ENCODE measurements around the gene GCSAM. TPM values are rescaled to one million over a fixed set of nuclear protein-coding genes. Genes with fewer than 3 reads are reported as not detected.

GCSAM gene
- polyA plus RNA-seq, 1 donor from 2014 or later: 34.0 TPM

- no peak overlapping the region for H3K4me3 Mint-ChIP-seq
- H3K9me3 Mint-ChIP-seq: no peaks in the 10 kb centered on the region
- H3K27ac Mint-ChIP-seq: no peak overlapping the region
- H3K36me3 Mint-ChIP-seq: peaks cover 8% of the 10 kb centered on the region
- H3K27me3 Mint-ChIP-seq: no peaks in the 10 kb centered on the region
- peaks cover 52 to 64% (median 55%) of the 10 kb centered on the region in 3 donors for H3K4me1 Mint-ChIP-seq
Observed at GRCh38 chr3:112122870-112123269, 10.2 kb downstream of the GCSAM start.

GRCh38 chr3:112121577-112122547 is 11.2 kb downstream of the GCSAM start:
- Mint-ChIP-seq H3K27me3 (no peaks in the 10 kb centered on the region), H3K4me3 (peak overlapping the region in 2 of 4 donors; percentile 29), H3K4me1 (peaks cover 54 to 63% (median 56%) of the 10 kb centered on the region in 3 donors), H3K9me3 (no peaks in the 10 kb centered on the region), H3K27ac (peak overlapping the region in 1 of 3 donors; percentile 59), H3K36me3 (peaks cover 8% of the 10 kb centered on the region)

DNA sequence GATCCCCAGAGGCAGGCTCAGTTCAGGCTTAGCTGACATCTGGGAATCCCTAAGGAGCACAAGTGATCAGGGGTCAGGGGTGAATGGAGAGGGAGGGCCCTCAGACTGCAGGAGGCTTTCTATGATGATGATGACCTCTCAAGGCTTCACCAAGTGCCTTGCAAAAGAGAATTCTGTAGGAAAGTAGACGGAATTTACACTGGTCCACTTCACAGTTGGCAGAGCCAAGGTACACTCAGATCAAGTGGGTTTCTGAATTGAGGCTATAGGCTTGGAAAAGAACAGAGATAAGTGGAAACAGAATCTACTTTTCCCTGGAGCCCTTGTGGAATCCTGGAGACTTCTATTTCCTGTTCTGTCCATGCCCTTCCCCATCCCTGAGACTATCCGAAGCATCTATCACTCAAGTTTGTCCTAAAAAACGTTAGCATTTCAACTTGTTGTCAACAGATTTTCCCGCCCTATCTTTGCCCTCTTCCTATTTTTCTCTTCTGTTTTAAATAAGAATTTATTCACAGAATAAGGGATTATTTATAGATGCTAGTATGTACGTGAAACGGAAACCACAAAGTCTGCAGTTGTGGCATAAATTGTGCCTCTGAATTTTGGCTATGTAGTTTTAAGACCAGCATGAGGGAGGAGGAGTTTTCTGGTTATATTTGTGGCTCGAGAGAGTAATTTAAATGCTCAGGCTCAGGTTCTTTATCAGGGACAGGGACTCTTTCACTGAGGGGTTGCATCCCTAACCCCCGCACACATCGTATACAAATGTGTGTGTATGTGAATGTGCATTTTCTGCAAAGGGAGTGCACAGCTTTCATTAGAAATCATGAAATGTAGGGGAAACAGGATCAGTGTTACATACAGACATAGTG is 12.8 kb downstream of the GCSAM start:
- Mint-ChIP-seq H3K9me3 (no peaks in the 10 kb centered on the region), H3K36me3 (peaks cover 8% of the 10 kb centered on the region), H3K4me1 (peaks cover 57 to 61% (median 60%) of the 10 kb centered on the region in 3 donors), H3K4me3 (peak overlapping the region; percentile 40 to 89 (median 70)), H3K27me3 (no peaks in the 10 kb centered on the region), H3K27ac (peak overlapping the region; percentile 60 to 89 (median 87))

GRCh38 chr3:112117841-112118571 is 15.0 kb downstream of the GCSAM start:
- Mint-ChIP-seq H3K27me3 (no peaks in the 10 kb centered on the region), H3K36me3 (peaks cover 3% of the 10 kb centered on the region), H3K4me1 (peaks cover 63 to 73% (median 69%) of the 10 kb centered on the region in 3 donors), H3K27ac (peak overlapping the region; percentile 60 to 91 (median 89)), H3K4me3 (peak overlapping the region in 3 of 4 donors; percentile 65 to 88 (median 76)), H3K9me3 (no peaks in the 10 kb centered on the region)

GRCh38 chr3:112117415-112117814 is 15.6 kb downstream of the GCSAM start:
- H3K27me3 Mint-ChIP-seq: no peaks in the 10 kb centered on the region
- H3K4me1 Mint-ChIP-seq: peaks cover 64 to 73% (median 68%) of the 10 kb centered on the region in 3 donors
- no peaks in the 10 kb centered on the region for H3K9me3 Mint-ChIP-seq
- H3K36me3 Mint-ChIP-seq: no peaks in the 10 kb centered on the region
- peak overlapping the region in 3 of 4 donors; percentile 76 to 88 (median 84) for H3K4me3 Mint-ChIP-seq
- H3K27ac Mint-ChIP-seq: peak overlapping the region; percentile 60 to 91 (median 89)

- Mint-ChIP-seq H3K4me1 (peaks cover 61 to 71% (median 67%) of the 10 kb centered on the region in 3 donors), H3K9me3 (no peaks in the 10 kb centered on the region), H3K27ac (peak overlapping the region in 2 of 3 donors; percentile 13 to 28), H3K36me3 (no peaks in the 10 kb centered on the region), H3K4me3 (peak overlapping the region; percentile 21 to 85 (median 74)), H3K27me3 (no peaks in the 10 kb centered on the region)
Observed at GRCh38 chr3:112116748-112117186, 16.3 kb downstream of the GCSAM start.

GRCh38 chr3:112115806-112116383 is 17.2 kb downstream of the GCSAM start:
- peak overlapping the region in 2 of 3 donors; percentile 49 to 94 for H3K27ac Mint-ChIP-seq
- H3K4me3 Mint-ChIP-seq: peak overlapping the region in 3 of 4 donors; percentile 8 to 85 (median 84)
- H3K9me3 Mint-ChIP-seq: no peaks in the 10 kb centered on the region
- peaks cover 55 to 66% (median 65%) of the 10 kb centered on the region in 3 donors for H3K4me1 Mint-ChIP-seq
- H3K27me3 Mint-ChIP-seq: no peaks in the 10 kb centered on the region
- H3K36me3 Mint-ChIP-seq: no peaks in the 10 kb centered on the region

DNA sequence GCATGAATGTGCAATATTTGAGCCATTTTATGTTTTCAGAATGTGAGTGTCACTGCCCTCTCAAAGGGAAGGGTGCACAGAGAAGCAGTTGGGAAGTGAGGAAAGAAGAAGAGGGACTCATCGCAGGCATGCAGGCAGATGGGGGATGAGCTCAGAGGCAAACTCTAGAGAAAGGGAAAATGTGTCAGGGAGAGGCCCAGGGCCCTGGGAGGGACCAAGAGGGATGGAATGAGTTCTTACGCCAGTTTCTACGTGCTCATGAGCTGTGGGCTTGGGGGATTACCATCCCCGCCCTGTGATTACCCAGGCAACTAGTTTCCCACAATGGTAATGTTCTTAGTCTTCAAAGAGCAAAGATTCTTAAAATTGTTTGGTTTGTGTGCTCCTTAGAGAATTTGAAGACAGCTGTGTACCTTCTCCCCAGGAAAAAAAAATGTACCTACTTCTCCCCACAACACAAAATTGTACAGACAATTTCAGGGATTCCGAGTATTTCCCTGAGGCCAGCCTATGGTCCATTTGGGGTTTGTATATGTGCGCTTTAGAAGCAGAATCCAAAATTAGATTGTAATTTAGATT is 17.8 kb downstream of the GCSAM start:
- Mint-ChIP-seq H3K27ac (peak overlapping the region in 2 of 3 donors; percentile 49 to 94), H3K4me3 (peak overlapping the region in 2 of 4 donors; percentile 23 to 84), H3K36me3 (no peaks in the 10 kb centered on the region), H3K27me3 (no peaks in the 10 kb centered on the region), H3K4me1 (peaks cover 51 to 62% (median 61%) of the 10 kb centered on the region in 3 donors), H3K9me3 (no peaks in the 10 kb centered on the region)

GRCh38 chr3:112114576-112115160 is 18.4 kb downstream of the GCSAM start:
- Mint-ChIP-seq H3K4me3 (peak overlapping the region in 1 of 4 donors; percentile 84), H3K27me3 (no peaks in the 10 kb centered on the region), H3K27ac (peak overlapping the region; percentile 49 to 94 (median 89)), H3K4me1 (peaks cover 45 to 56% (median 55%) of the 10 kb centered on the region in 3 donors), H3K9me3 (no peaks in the 10 kb centered on the region), H3K36me3 (no peaks in the 10 kb centered on the region)

DNA sequence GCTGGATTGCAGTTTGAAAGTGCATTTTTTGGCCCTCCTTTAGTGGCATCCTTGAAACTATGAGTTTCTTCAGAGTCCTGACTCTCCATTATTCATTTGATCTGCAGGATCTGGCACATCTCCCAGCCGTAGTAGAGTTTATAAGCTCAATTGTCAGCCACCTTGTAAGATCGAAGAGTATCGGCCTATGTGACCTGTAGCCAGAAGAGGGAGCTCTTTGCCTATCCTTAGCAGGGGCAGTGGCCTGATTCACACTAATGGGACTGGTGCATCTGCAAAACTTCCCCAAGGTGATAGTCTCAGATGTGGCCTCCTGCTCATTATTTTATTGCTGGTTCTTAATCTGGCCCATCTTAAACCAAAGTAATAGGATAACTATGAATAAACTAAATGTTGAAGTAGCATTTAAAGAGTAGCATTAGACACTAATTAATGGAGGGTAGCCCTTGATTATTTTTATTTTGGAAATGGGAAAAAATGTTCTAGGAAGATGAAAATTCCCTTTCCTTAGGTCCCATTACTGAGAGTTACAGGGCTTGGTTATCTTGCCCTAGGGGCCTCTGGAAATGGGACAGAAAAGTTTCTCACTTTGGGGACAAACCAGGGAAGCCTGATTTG is 21.2 kb downstream of the GCSAM start:
- peaks cover 22 to 31% (median 31%) of the 10 kb centered on the region in 3 donors for H3K4me1 Mint-ChIP-seq
- no peak overlapping the region for H3K4me3 Mint-ChIP-seq
- H3K27ac Mint-ChIP-seq: peak overlapping the region; percentile 1 to 84 (median 64)
- no peaks in the 10 kb centered on the region for H3K9me3 Mint-ChIP-seq
- H3K36me3 Mint-ChIP-seq: no peaks in the 10 kb centered on the region
- peaks cover 1% of the 10 kb centered on the region for H3K27me3 Mint-ChIP-seq

- Mint-ChIP-seq H3K36me3 (no peaks in the 10 kb centered on the region), H3K4me1 (peaks cover 15 to 17% (median 16%) of the 10 kb centered on the region in 3 donors), H3K27me3 (peaks cover 1% of the 10 kb centered on the region), H3K9me3 (no peaks in the 10 kb centered on the region), H3K27ac (no peak overlapping the region), H3K4me3 (no peak overlapping the region)
Observed at GRCh38 chr3:112109322-112109721, 23.7 kb downstream of the GCSAM start.

DNA sequence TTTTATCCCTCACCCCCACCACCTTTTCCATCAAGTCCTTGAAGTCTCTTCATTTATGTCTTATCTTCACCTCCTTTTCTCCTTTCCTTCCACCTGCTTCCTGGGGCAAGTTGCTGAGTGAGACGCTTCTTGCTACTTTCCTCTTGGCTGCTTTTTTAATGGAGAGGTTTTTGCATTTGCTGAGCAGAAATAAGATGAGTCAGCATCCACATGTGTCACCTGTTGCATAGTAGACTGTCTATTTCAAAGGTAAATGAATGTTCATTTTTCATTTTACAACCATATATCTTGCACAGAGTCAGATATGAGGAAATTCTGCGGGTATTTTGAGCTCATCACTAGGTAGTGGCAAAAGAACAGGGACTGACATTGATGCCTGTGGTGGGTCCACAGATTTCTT is 28.3 kb downstream of the GCSAM start:
- Mint-ChIP-seq H3K9me3 (no peaks in the 10 kb centered on the region), H3K36me3 (no peaks in the 10 kb centered on the region), H3K27ac (no peak overlapping the region), H3K4me3 (no peak overlapping the region), H3K4me1 (no peaks in the 10 kb centered on the region), H3K27me3 (peaks cover 1% of the 10 kb centered on the region)

GRCh38 chr3:112101916-112102315 is 31.1 kb downstream of the GCSAM start:
- Mint-ChIP-seq H3K4me1 (no peaks in the 10 kb centered on the region), H3K9me3 (no peaks in the 10 kb centered on the region), H3K4me3 (no peak overlapping the region), H3K36me3 (no peaks in the 10 kb centered on the region), H3K27ac (no peak overlapping the region), H3K27me3 (no peaks in the 10 kb centered on the region)

Data from IgD-negative memory B cell (primary cell).